ENCODE measurements around the gene FKBP1A. TPM values are rescaled to one million over a fixed set of nuclear protein-coding genes. Genes with fewer than 3 reads are reported as not detected.

FKBP1A gene
- total RNA-seq, 2 donors from 2014 or later, result 228 to 278 TPM

DNA sequence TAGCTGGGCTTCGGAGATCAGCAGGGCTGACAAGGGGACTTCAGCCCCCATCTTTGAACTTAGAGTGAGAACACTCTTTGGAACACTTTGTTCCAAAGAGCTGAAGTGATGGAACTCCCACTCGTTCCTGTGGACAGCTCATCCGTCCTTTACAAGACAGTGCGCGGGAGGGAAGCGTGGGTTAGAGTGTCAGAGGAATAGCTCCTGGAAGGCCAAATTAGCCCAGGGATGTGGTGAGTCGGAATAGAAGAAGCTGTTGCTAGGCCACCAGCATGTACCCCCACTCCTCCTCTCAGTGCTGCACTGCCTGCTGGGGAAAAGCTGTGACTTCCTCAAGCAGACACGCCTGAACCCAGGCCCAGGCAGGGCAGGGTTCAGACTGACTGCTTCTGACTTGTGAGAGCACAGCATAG, 65.6 kb downstream of the FKBP1A start:
- H3K4me3 Mint-ChIP-seq, result no peak overlapping the region
- peaks cover 31% of the 10 kb centered on the region for H3K4me1 Mint-ChIP-seq (ENCODE audit: low read depth)
- no peak for DNase-seq

DNA sequence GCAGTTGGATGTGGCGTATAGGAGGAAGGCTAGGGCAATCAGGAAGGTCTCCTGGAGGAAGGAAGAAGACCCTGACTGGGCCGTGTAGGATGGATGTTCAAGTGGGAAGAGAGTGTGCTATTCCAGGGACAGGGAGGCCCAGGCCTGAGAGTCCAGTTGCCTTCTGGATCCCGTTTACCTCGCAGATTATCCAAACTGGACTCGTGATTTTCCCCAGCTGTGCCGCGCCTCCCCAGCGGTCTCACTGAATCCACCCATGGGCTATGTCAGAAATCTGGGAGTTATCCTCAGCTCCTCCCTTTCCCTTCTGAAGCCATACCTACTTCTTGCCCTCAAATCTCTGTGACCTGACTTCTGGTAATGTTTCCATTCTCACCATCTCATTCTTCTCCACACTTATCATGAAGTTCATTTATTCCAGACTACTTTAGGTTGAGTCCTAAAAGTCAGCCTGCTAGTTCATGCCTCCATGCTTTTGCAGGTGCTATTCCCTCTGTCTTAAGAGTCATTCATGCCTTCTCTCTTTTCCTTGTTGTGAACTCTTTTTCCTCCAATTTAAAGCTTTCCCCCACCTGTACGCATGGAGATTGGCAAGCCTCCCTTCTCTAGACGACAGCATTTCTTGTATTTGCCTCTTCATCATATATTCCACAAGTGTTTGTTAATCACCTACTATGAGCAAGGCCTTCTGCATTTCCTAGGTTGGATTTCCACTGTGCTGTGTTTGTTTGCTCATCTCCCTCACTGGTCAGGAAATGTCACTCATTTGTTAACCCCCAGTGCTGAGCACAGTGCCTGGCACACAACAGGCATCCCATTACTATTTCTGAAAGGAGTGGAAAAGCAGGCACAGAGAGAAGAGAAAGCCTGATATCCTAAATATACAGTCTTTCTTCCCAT, 66.6 kb downstream of the FKBP1A start:
- Mint-ChIP-seq H3K4me3 (no peak overlapping the region), H3K27me3 (ENCODE audit: low read depth) (no peaks in the 10 kb centered on the region)

More for the DNA sequence above, 65.6 kb downstream of the FKBP1A start:
- H3K9me3 Mint-ChIP-seq, result no peaks in the 10 kb centered on the region
- no peaks in the 10 kb centered on the region for H3K27me3 Mint-ChIP-seq (ENCODE audit: low read depth)
- H3K27ac Mint-ChIP-seq, result peak overlapping the region; percentile 88
- peaks cover 0 to 7% of the 10 kb centered on the region in 2 donors for H3K36me3 Mint-ChIP-seq (ENCODE audit: insufficient read depth in 2 of 2)
- no peak for ATAC-seq (replicated peaks in 1 of 2)

DNA sequence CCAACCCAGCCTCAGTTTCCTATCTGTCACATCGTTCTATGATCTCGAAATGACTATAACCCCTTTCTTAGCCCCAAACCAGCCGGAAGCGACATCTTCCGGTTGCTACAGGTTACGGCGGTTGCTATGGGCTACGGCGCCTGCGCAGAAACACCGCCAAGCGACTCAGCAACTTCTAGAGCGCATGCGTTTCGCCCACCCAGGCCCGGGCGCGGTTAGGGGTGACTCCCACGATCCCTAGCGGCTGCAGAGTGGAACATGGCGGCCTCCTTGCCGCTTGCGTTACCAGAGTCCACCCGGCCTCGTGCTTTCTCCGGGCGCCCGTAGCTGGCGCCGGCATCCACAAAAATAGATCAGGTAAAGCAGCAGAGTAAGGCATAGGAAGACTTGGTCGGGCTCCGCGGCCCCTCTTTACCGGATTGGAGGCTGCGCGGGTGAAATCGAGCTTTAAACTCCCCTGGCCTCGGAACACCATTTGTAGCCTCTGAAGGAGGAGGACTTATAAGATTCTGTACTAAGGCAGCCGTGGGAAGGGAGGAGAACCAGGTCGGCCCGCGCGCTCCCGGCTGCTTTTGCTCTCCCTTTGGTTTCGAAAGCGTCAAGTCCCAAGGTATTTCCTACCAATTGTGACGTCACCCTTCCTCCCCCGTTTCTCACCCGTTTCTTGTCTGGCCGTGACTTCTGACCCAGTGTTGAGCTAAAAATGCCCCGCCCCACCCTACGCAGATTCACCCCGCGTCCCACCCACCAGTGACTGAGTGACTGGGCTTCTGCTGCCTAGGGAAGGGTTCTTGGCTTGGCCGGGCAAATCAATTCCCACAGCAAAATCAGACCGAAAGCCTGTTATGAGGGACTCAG, 67.5 kb downstream of the FKBP1A start:
- Mint-ChIP-seq H3K9me3 (no peaks in the 10 kb centered on the region), H3K27ac (no peak overlapping the region), H3K4me1 (ENCODE audit: low read depth) (peaks cover 13% of the 10 kb centered on the region), H3K4me3 (no peak overlapping the region), H3K27me3 (ENCODE audit: low read depth) (no peaks in the 10 kb centered on the region), H3K36me3 (ENCODE audit: insufficient read depth in 2 of 2) (peaks cover 0 to 5% of the 10 kb centered on the region in 2 donors)
- ATAC-seq (replicated peaks in 1 of 2), result peak; percentile 86 to 89
- peak; percentile 98 to 99 for DNase-seq

More for the DNA sequence above, 66.6 kb downstream of the FKBP1A start:
- H3K27ac Mint-ChIP-seq, result no peak overlapping the region
- ATAC-seq (replicated peaks in 1 of 2) (no peak), DNase-seq (no peak)
- no peaks in the 10 kb centered on the region for H3K9me3 Mint-ChIP-seq
- peaks cover 21% of the 10 kb centered on the region for H3K4me1 Mint-ChIP-seq (ENCODE audit: low read depth)
- H3K36me3 Mint-ChIP-seq (ENCODE audit: insufficient read depth in 2 of 2), result peaks cover 0 to 6% of the 10 kb centered on the region in 2 donors

DNA sequence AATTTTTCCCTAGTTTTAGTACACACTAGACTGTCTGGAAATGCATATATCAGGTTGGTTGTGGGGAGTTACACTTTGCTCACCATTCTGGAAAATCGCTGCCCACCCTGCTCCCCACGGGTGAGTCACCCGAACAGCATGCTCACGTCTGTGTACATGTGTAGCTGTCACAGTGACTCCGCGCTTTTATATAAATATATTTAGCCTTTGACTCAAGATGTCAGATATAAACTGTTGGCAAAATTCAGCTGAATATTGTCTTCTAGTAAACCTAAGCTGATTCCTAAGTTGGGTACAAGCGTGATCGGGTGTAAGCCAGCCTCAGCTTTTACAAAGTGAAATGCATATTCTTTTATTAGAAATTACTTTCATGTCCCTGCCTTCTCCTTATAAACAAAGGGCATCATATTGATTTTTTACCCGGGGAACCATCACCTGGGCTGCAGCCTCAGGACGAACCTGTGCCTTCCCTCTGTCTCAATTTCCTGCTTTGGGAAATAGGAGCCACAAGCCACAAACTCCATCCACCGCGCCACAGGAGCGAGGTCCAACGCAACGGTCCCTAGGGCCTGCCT, 68.2 kb downstream of the FKBP1A start:
- Mint-ChIP-seq H3K27ac (no peak overlapping the region), H3K4me3 (no peak overlapping the region), H3K27me3 (ENCODE audit: low read depth) (no peaks in the 10 kb centered on the region), H3K9me3 (no peaks in the 10 kb centered on the region), H3K4me1 (ENCODE audit: low read depth) (peaks cover 5% of the 10 kb centered on the region), H3K36me3 (ENCODE audit: insufficient read depth in 2 of 2) (peaks cover 0 to 5% of the 10 kb centered on the region in 2 donors)
- ATAC-seq (replicated peaks in 1 of 2) (peak in 1 of 2 donors; percentile 6), DNase-seq (no peak)

DNA sequence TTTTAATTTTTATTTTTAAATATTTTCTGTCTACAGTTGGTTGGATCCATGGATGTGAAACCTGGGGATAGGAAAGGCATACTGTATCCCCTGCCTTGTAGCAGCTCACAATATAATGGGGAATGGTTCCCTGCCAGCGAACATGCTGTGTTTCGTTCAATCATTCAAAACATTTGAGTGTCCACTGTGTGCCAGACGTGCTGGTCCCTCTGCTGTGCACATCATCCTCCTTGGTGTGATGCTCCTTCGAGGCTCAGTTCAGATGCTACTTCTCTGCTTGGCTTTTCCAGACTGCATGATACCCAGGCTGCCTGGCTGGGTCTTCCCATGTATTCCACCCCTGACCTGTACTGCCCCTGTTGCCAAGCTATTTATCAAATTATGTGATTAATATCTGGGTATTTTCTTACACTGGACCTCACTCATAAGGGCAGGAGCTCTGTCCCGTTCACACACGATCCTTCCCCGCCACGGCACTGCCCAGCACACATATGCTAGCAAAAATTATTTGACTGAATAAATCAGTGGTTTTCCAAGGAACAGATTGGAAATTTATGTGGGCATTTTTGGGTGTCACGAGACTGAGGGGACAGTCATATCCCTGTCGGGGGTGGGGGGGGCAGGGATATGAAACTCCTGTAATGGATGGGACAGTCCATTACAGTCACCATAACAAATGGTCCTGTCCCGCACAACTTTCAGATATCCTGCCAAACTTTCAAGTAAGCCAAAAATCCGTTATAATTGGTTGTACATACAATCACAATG, 68.8 kb downstream of the FKBP1A start:
- Mint-ChIP-seq H3K4me3 (no peak overlapping the region), H3K36me3 (ENCODE audit: insufficient read depth in 2 of 2) (peaks cover 0 to 1% of the 10 kb centered on the region in 2 donors), H3K27ac (no peak overlapping the region), H3K27me3 (ENCODE audit: low read depth) (no peaks in the 10 kb centered on the region), H3K4me1 (ENCODE audit: low read depth) (no peaks in the 10 kb centered on the region), H3K9me3 (no peaks in the 10 kb centered on the region)
- ATAC-seq (replicated peaks in 1 of 2) (no peak), DNase-seq (no peak)

DNA sequence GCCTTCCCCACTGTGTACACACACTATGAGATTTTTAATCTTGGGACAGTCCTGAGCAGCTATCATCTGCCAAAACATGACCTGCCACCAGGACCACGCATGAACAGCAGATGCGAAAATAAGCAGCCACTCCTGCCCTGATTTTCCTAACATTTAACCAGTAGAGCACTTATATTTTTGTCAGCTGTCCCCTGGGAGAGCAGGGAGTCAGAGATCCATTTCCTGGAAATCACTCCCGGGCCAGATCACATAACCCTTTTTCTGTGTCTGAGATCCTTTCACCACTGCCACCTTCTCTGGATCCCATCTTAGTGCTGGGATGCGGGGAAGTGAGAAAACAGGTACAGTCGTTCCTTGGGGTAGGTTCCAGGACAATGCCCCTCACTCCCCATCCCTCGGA, 69.6 kb downstream of the FKBP1A start:
- Mint-ChIP-seq H3K36me3 (ENCODE audit: insufficient read depth in 2 of 2) (peaks cover 0 to 1% of the 10 kb centered on the region in 2 donors), H3K4me3 (no peak overlapping the region), H3K27ac (no peak overlapping the region), H3K27me3 (ENCODE audit: low read depth) (no peaks in the 10 kb centered on the region), H3K9me3 (no peaks in the 10 kb centered on the region), H3K4me1 (ENCODE audit: low read depth) (peaks cover 7% of the 10 kb centered on the region)
- no peak for DNase-seq
- ATAC-seq (replicated peaks in 1 of 2), result no peak

DNA sequence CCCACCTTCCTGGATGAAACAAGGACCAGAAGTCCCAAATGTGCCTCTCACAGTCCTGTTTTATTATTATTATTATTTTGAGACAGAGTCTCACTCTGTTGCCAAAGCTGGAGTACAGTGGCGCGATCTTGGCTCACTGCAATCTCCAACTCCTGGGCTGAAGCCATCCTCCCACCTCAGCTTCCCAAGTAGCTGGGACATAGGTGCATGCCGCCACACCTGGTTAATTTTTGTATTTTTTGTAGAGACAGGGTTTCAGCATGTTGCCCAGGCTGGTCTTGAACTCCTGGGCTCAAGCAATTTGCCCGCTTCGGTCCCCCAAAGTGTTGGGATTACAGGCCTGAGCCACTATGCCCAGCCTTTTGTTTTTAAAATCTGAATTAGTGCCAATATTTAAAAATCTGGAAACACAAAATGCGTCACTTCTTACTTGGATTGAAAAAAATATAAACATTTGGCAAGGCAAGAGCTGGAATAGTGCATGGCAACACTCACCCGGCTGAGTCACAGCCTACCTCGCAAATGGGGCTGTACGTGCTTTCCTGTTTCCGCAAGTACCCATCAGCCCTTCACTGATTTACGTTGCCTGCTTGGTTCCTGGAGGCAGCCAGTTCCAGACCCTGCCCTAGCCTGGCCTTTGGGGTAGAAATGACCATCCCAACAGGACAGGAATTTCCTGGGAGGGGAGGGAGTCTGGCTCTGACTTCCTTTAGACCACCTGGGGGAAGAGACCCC, 70.2 kb downstream of the FKBP1A start:
- H3K4me1 Mint-ChIP-seq (ENCODE audit: low read depth), result peaks cover 13% of the 10 kb centered on the region
- no peaks in the 10 kb centered on the region for H3K27me3 Mint-ChIP-seq (ENCODE audit: low read depth)
- DNase-seq (no peak), ATAC-seq (replicated peaks in 1 of 2) (no peak)
- H3K9me3 Mint-ChIP-seq, result no peaks in the 10 kb centered on the region
- H3K27ac Mint-ChIP-seq, result no peak overlapping the region
- no peak overlapping the region for H3K4me3 Mint-ChIP-seq
- H3K36me3 Mint-ChIP-seq (ENCODE audit: insufficient read depth in 2 of 2), result peaks cover 0 to 1% of the 10 kb centered on the region in 2 donors

DNA sequence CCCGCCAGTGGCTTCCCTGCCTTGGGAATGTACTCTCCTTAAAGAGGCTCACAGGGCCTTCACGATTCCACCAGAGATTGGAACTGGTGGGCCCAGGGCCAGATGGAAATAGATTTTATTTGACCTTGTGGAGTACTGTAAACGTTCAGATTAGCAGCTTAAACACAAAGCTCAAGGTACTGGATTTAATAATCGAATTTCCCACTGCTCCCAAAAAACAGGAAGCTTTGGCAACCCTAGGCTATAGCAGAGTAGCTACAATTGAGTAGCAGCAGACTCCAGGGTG, 71.3 kb downstream of the FKBP1A start:
- ATAC-seq (replicated peaks in 1 of 2) (no peak), DNase-seq (no peak)
- H3K9me3 Mint-ChIP-seq, result no peaks in the 10 kb centered on the region
- H3K4me1 Mint-ChIP-seq (ENCODE audit: low read depth), result peaks cover 23% of the 10 kb centered on the region
- H3K36me3 Mint-ChIP-seq (ENCODE audit: insufficient read depth in 2 of 2), result no peaks in the 10 kb centered on the region
- no peak overlapping the region for H3K27ac Mint-ChIP-seq
- no peaks in the 10 kb centered on the region for H3K27me3 Mint-ChIP-seq (ENCODE audit: low read depth)
- no peak overlapping the region for H3K4me3 Mint-ChIP-seq

DNA sequence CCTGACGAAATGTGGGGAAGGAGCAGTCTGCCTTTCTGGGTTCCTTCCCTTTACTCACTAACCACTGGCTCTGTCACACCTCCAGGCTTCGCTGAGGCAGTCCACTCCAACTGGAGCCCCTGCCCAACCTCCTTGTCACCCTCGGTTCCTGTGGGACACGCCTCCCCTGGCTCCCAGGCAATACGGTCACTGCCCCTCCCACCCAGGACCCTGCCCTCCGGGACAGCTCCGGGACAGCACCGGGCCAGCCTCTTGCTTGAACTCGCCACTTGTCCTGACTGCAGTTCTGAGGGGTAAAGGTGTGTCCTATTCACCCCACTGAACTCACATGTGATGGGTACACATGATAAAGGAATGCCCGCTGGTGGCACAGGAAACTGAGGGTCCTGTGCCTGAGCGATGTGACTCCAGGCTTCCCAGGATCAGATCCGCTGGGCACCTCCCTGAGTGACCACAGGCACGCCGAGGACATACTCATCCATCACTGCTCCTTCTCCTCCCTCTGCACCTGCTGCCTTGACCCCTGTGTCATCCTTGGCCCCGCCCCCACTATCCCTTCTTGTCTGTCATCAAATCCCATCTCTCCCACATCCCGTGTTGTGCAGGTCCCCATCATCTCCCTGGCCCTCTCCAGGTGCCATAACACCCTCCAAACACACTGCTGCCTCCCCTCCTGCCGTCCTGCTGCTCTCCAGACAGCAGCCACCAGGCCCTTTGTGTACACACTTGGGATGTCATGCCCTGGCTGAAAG, 71.8 kb downstream of the FKBP1A start:
- Mint-ChIP-seq H3K9me3 (no peaks in the 10 kb centered on the region), H3K27me3 (ENCODE audit: low read depth) (no peaks in the 10 kb centered on the region), H3K36me3 (ENCODE audit: insufficient read depth in 2 of 2) (no peaks in the 10 kb centered on the region), H3K4me1 (ENCODE audit: low read depth) (peaks cover 23% of the 10 kb centered on the region), H3K4me3 (no peak overlapping the region), H3K27ac (no peak overlapping the region)
- DNase-seq, result no peak
- no peak for ATAC-seq (replicated peaks in 1 of 2)

DNA sequence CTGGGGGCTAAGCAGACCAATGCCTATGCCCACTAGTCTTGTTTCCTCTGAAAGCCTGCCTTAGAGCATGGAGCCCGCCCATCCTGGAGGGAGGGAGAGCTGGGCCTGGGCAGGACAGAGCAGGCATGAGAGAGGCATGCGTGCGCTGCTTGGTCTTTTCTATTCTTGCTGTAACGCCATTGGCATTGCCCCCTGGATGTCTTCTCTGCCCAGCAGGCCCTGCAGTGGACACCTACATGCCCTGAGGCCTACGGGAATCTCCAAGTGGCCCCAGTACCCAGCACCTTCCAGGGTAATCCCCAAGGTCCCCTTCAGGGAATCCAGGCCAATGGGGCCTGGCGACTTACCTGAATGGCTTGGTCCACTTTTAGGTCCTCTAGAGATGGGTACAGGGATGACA, 72.8 kb downstream of the FKBP1A start:
- Mint-ChIP-seq H3K27ac (no peak overlapping the region), H3K9me3 (no peaks in the 10 kb centered on the region), H3K27me3 (ENCODE audit: low read depth) (no peaks in the 10 kb centered on the region), H3K36me3 (ENCODE audit: insufficient read depth in 2 of 2) (no peaks in the 10 kb centered on the region), H3K4me3 (no peak overlapping the region), H3K4me1 (ENCODE audit: low read depth) (peaks cover 23% of the 10 kb centered on the region)
- DNase-seq (no peak), ATAC-seq (replicated peaks in 1 of 2) (no peak)

DNA sequence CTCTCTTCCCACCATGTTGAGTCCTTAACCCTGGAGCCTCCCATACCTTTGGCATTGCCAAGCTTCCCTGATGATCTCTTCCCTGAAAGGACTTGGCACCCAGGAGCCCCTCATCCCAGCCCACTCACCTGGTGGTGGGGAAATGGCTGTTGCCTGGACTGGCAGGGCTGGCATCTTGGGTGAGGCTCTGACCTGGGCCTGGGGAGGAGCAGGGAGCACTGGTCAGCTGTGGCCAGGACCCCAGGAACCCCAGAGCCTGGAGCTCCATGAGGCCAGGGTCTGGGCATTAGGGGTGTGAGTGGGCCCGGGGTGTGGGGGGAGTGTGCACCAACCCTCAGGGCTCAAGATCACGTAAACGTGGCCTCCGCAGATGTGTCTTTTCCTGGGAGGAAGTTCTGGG, 73.4 kb downstream of the FKBP1A start:
- Mint-ChIP-seq H3K27ac (no peak overlapping the region), H3K36me3 (ENCODE audit: insufficient read depth in 2 of 2) (no peaks in the 10 kb centered on the region), H3K27me3 (ENCODE audit: low read depth) (no peaks in the 10 kb centered on the region), H3K9me3 (no peaks in the 10 kb centered on the region), H3K4me3 (no peak overlapping the region), H3K4me1 (ENCODE audit: low read depth) (peaks cover 23% of the 10 kb centered on the region)
- ATAC-seq (replicated peaks in 1 of 2) (no peak), DNase-seq (no peak)

DNA sequence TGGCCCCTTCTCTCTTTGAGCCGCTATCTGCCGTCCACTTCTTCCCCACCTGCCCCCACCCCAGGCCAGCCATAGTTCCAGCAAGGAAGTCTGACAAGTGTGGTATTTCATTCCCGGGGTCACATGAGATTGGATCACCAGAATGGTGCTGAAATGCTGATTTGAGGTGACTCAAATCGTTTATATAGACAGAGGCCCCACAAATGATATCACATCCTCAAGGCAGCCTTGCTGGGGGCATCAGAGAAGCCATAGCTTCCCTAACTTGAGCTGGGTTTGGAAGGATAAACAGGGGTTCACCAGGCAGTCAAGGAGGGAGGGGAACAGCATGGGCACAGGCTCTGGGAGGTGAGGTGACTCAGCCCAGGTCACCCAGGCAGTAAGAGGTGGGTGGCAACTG, 73.8 kb downstream of the FKBP1A start:
- Mint-ChIP-seq H3K9me3 (no peaks in the 10 kb centered on the region), H3K4me3 (no peak overlapping the region), H3K4me1 (ENCODE audit: low read depth) (peaks cover 23% of the 10 kb centered on the region), H3K27ac (no peak overlapping the region), H3K27me3 (ENCODE audit: low read depth) (no peaks in the 10 kb centered on the region), H3K36me3 (ENCODE audit: insufficient read depth in 2 of 2) (no peaks in the 10 kb centered on the region)
- DNase-seq (no peak), ATAC-seq (replicated peaks in 1 of 2) (no peak)

Data from activated T-cell treated with anti-CD3 and anti-CD28 coated beads, Interleukin-2, amount 50 U/mL, for 72 hours (primary cell).